IPS DF 6.9 (cell line): ENCODE results near the gene SARNP.
"Not testable (repeated sequence)": the region's sequence is repeated elsewhere in the genome, so short reads cannot be mapped to it uniquely, and the experiment has no call there.

ENCODE experiments used
- DNase-seq: peaks from one replicate; pipeline ENCODE4 v3.0.0-alpha.2; 2013; ENCODE audit warnings: low read depth, low spot score
- H3K27ac ChIP-seq: one replicate; pipeline ENCODE4 v1.5.1; 2013; ENCODE audit warnings: low read length, control low read depth
- H3K27me3 ChIP-seq: 2 replicates; pipeline ENCODE4 v1.6.1; 2013; ENCODE audit warnings: mild to moderate bottlenecking, low read length; ENCODE audit not compliant: control insufficient read depth, insufficient read depth
- H3K36me3 ChIP-seq: 2 replicates; pipeline ENCODE4 v1.6.1; 2013; ENCODE audit warnings: low read length; ENCODE audit not compliant: control insufficient read depth, insufficient read depth
- H3K4me1 ChIP-seq: 2 replicates; pipeline ENCODE4 v1.6.1; 2013; ENCODE audit warnings: low read length; ENCODE audit not compliant: control insufficient read depth, insufficient read depth
- H3K4me3 ChIP-seq: 2 replicates; pipeline ENCODE4 v1.5.1; 2013; ENCODE audit warnings: mild to moderate bottlenecking, low read length
- H3K9me3 ChIP-seq: 2 replicates; pipeline ENCODE4 v1.6.1; 2013; ENCODE audit warnings: low read length, inconsistent platforms; ENCODE audit not compliant: control insufficient read depth, insufficient read depth
- WGBS: extraction: QIAGEN DNeasy Blood & Tissue Kit; methylation state at CpG from one replicate; pipeline ENCODE4 v1.1.7; 2013; ENCODE audit warnings: mixed read lengths, missing lambda C conversion rate; ENCODE audit not compliant: insufficient read length, insufficient coverage; 5-methylcytosine and 5-hydroxymethylcytosine counted together

SARNP gene

DNA sequence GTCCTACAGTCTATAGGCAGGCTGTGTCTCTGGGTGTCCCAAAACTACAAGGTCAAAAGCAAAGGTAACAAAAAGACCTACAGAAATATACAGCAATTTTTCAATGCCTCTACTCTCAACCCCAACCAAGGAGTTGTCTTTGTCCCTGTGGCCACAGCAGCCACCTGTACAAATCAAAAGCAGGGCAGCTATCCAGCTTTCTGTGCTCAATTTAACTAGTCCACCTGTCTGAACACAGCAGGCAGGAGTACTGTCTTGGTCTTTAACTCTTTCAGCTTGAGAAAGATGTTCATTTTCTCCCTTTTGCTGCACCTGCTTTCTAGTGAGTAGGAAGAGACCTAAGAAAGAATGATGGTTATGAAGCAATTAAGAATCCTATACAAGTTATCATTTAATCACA lies 54.9 kb downstream of the SARNP start:
- H3K27ac ChIP-seq: no peak overlapping the region
- no peak overlapping the region for H3K4me3 ChIP-seq
- no peak for DNase-seq
- H3K36me3 ChIP-seq: no peaks in the 10 kb centered on the region; the same call in 1 of the 2 replicates
- H3K4me1 ChIP-seq: no peaks in the 10 kb centered on the region
- H3K27me3 ChIP-seq: no peaks in the 10 kb centered on the region
- no peaks in the 10 kb centered on the region for H3K9me3 ChIP-seq

GRCh38 chr12:55760663-55761062 lies 56.9 kb downstream of the SARNP start:
- WGBS: no CpG with 5 or more reads among the region's 6 CpGs
- Histone ChIP-seq H3K27ac (no peak overlapping the region), H3K36me3 (no peaks in the 10 kb centered on the region; the same call in 1 of the 2 replicates), H3K9me3 (no peaks in the 10 kb centered on the region), H3K4me3 (no peak overlapping the region), H3K4me1 (no peaks in the 10 kb centered on the region), H3K27me3 (no peaks in the 10 kb centered on the region)
- no peak for DNase-seq

GRCh38 chr12:55758575-55758974 lies 58.9 kb downstream of the SARNP start:
- H3K27me3 ChIP-seq, H3K4me1 ChIP-seq, H3K27ac ChIP-seq, H3K36me3 ChIP-seq, H3K9me3 ChIP-seq, DNase-seq, H3K4me3 ChIP-seq: not testable (repeated sequence)
- no CpG with 5 or more reads among the region's 4 CpGs for WGBS

- H3K9me3 ChIP-seq: no peaks in the 10 kb centered on the region
- WGBS: no CpG with 5 or more reads among the region's 2 CpGs
- H3K4me1 ChIP-seq: no peaks in the 10 kb centered on the region
- H3K4me3 ChIP-seq: no peak overlapping the region
- H3K36me3 ChIP-seq: no peaks in the 10 kb centered on the region; the same call in 1 of the 2 replicates
- no peak overlapping the region for H3K27ac ChIP-seq
- DNase-seq: no peak
- no peaks in the 10 kb centered on the region for H3K27me3 ChIP-seq
These were observed 59.8 kb downstream of the SARNP start for GRCh38 chr12:55757701-55758100.

DNA sequence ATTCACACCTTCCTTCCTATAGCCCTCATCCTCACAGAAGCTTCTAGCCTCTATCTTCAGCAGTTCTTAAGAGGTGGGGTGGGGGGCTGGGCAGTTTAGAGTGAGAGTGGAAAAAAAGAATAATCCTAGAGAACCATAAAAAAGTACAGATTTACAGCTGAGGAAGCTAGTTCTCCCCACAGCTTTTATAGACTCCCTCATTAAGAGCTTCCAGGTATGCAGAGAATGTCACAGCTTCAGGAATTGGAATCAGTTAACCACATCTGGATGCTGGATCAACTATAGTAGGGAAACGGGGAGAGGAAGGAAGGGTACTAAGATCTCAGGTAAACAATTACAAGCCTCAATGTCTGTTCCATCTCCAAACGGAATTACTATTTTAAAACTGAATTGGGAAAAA lies 62.3 kb downstream of the SARNP start:
- no peaks in the 10 kb centered on the region for H3K27me3 ChIP-seq
- H3K4me3 ChIP-seq: no peak overlapping the region
- no CpG with 5 or more reads among the region's 2 CpGs for WGBS
- no peaks in the 10 kb centered on the region for H3K4me1 ChIP-seq
- DNase-seq: no peak
- H3K36me3 ChIP-seq: peaks cover 6% of the 10 kb centered on the region; the same call in 1 of the 2 replicates
- H3K9me3 ChIP-seq: no peaks in the 10 kb centered on the region
- no peak overlapping the region for H3K27ac ChIP-seq

- H3K27me3 ChIP-seq: no peaks in the 10 kb centered on the region
- peaks cover 22% of the 10 kb centered on the region; the same call in 1 of the 2 replicates for H3K36me3 ChIP-seq
- H3K9me3 ChIP-seq: no peaks in the 10 kb centered on the region
- H3K4me1 ChIP-seq: peaks cover 8% of the 10 kb centered on the region
- no peak for DNase-seq
- H3K4me3 ChIP-seq: no peak overlapping the region; the same call in 1 of the 2 replicates
- WGBS: no CpG with 5 or more reads among the region's 18 CpGs
- H3K27ac ChIP-seq: no peak overlapping the region
These were observed 69.1 kb downstream of the SARNP start for GRCh38 chr12:55748230-55748993.

DNA sequence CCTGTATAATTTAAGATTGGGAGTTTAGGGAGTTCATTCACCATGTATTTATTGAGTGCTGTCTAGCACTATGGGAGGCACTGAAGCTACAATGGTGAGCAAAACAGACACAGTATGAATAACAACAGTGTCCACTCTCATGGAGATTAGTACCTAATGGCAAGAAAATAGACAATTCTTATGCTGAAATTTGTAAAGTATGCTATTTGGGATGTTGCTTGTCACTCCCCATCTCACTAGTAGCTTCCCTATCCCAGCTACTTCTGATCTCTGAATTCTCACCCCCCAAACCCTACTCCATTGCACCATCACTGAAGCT lies 70.7 kb downstream of the SARNP start:
- Histone ChIP-seq H3K4me3 (no peak overlapping the region), H3K36me3 (peaks cover 22% of the 10 kb centered on the region; the same call in 1 of the 2 replicates), H3K27ac (no peak overlapping the region), H3K9me3 (no peaks in the 10 kb centered on the region), H3K4me1 (peaks cover 10% of the 10 kb centered on the region), H3K27me3 (no peaks in the 10 kb centered on the region)
- no peak for DNase-seq

GRCh38 chr12:55746174-55746912 lies 71.2 kb downstream of the SARNP start:
- H3K4me3 ChIP-seq: peak overlapping the region; percentile 15; the same call in 1 of the 2 replicates
- DNase-seq: no peak
- WGBS: no CpG with 5 or more reads among the region's 3 CpGs
- H3K27ac ChIP-seq: no peak overlapping the region
- H3K9me3 ChIP-seq: no peaks in the 10 kb centered on the region
- peaks cover 10% of the 10 kb centered on the region for H3K4me1 ChIP-seq
- peaks cover 19% of the 10 kb centered on the region; the same call in 1 of the 2 replicates for H3K36me3 ChIP-seq
- no peaks in the 10 kb centered on the region for H3K27me3 ChIP-seq

DNA sequence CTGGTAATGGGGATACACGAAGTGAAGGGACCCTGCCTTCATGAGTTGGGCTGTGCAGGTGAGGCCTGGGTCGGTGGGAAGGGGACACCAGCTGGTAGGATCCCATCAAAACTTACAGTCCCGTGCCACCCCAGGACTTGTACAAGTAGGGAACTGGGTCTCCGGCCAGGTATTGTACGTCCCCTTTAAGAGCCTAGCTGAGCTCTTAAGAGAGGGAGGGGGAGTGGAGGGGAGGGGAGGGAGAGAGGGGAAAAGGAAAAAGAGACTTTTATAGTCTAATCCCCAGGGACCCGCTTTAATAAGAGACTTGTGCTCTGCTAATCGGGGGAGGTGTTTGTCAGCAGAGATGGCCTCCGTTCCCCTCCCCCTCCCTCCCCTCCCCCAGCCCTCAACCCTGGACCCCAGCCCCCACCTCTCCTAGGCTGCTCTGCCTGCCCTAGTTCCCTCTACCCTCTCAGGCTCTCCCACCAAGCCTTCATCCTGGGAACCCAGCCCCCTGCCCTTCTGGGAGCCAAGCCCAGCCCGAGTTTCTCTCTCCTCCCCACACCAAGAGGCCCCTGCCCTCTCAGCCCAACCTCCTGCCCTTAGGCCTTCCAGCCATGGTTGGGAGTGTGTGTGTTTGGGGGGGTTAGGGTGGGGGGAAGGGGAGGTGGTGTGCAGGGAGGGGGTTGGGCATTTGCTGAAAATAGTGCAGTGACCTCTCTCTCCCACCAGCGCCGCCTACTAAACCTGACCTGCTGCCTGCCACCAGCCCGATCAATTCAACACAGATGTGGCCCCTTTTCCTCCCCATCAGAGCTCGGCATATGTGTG lies 72.0 kb downstream of the SARNP start:
- Histone ChIP-seq H3K4me1 (peaks cover 10% of the 10 kb centered on the region), H3K4me3 (peak overlapping the region; percentile 34; the same call in 1 of the 2 replicates), H3K27me3 (no peaks in the 10 kb centered on the region), H3K36me3 (peaks cover 16% of the 10 kb centered on the region; the same call in 1 of the 2 replicates), H3K9me3 (no peaks in the 10 kb centered on the region), H3K27ac (no peak overlapping the region)
- no peak for DNase-seq
- no CpG with 5 or more reads among the region's 13 CpGs for WGBS

GRCh38 chr12:55744340-55745030 lies 73.0 kb downstream of the SARNP start:
- no CpG with 5 or more reads among the region's 11 CpGs for WGBS
- Histone ChIP-seq H3K4me3 (peak overlapping the region; percentile 93), H3K27me3 (no peaks in the 10 kb centered on the region), H3K9me3 (no peaks in the 10 kb centered on the region), H3K36me3 (peaks cover 11% of the 10 kb centered on the region; the same call in 1 of the 2 replicates), H3K4me1 (peaks cover 10% of the 10 kb centered on the region), H3K27ac (no peak overlapping the region)
- DNase-seq: no peak
